Suppressor macrophage (primary cell): ENCODE data around the gene ACSS2.

Experiments
- DNase-seq, 4 experiments: peaks; one replicate each; pipeline ENCODE4 v3.0.0-alpha.2; 2020 to 2022

The ACSS2 gene

GRCh38 chr20:34915131-34915530 is 38.7 kb downstream of the ACSS2 start:
- DNase-seq, result no peak

GRCh38 chr20:34915749-34916455 is 39.5 kb downstream of the ACSS2 start:
- no peak for DNase-seq

GRCh38 chr20:34916774-34917354 is 40.5 kb downstream of the ACSS2 start:
- no peak for DNase-seq

GRCh38 chr20:34920055-34920454 is 43.6 kb downstream of the ACSS2 start:
- no peak for DNase-seq

- DNase-seq, result no peak
Observed at GRCh38 chr20:34921436-34921835, 45.0 kb downstream of the ACSS2 start.

- no peak for DNase-seq
Observed at GRCh38 chr20:34922654-34923381, 46.4 kb downstream of the ACSS2 start.

- no peak for DNase-seq
Observed at GRCh38 chr20:34923414-34923813, 47.0 kb downstream of the ACSS2 start.

GRCh38 chr20:34925341-34925740 is 48.9 kb downstream of the ACSS2 start:
- DNase-seq, result no peak

- DNase-seq, result no peak
Observed at GRCh38 chr20:34925981-34926380, 49.6 kb downstream of the ACSS2 start.

- no peak for DNase-seq
Observed at GRCh38 chr20:34926581-34926980, 50.2 kb downstream of the ACSS2 start.

- DNase-seq, result no peak
Observed at GRCh38 chr20:34927736-34928135, 51.3 kb downstream of the ACSS2 start.

- DNase-seq, result no peak
Observed at GRCh38 chr20:34928411-34928810, 52.0 kb downstream of the ACSS2 start.

GRCh38 chr20:34931771-34932170 is 55.4 kb downstream of the ACSS2 start:
- DNase-seq, result no peak

- DNase-seq, result peak; percentile 82 to 93 (median 93)
Observed at GRCh38 chr20:34938466-34939163, 62.2 kb downstream of the ACSS2 start.

- peak; percentile 15 to 59 (median 54) for DNase-seq
Observed at GRCh38 chr20:34940081-34940481, 63.7 kb downstream of the ACSS2 start.

- peak; percentile 67 to 89 (median 78) for DNase-seq
Observed at GRCh38 chr20:34941226-34941625, 64.8 kb downstream of the ACSS2 start.

GRCh38 chr20:34942301-34942700 is 65.9 kb downstream of the ACSS2 start:
- no peak for DNase-seq

- DNase-seq, result peak in 2 of 4 experiments; percentile 4 to 15
Observed at GRCh38 chr20:34943808-34944567, 67.6 kb downstream of the ACSS2 start.

- no peak for DNase-seq
Observed at GRCh38 chr20:34945315-34946077, 69.1 kb downstream of the ACSS2 start.

- no peak for DNase-seq
Observed at GRCh38 chr20:34946661-34947060, 70.2 kb downstream of the ACSS2 start.

GRCh38 chr20:34947336-34947735 is 70.9 kb downstream of the ACSS2 start:
- DNase-seq, result no peak

- peak; percentile 15 to 63 (median 47) for DNase-seq
Observed at GRCh38 chr20:34948030-34948429, 71.6 kb downstream of the ACSS2 start.
